HG03159 (cell line): Measurements from ENCODE around the gene MAN1C1.
A peak's percentile ranks its signal among the peaks of the same experiment; 100 is the strongest.

Experiments used
- ATAC-seq: cut with Tn5 transposase; IDR thresholded peaks from one replicate; pipeline ENCODE4 v1.9.1; 2021; ENCODE audit warnings: mild to moderate bottlenecking, moderate library complexity; ENCODE audit not compliant: unreplicated experiment

MAN1C1 gene

DNA sequence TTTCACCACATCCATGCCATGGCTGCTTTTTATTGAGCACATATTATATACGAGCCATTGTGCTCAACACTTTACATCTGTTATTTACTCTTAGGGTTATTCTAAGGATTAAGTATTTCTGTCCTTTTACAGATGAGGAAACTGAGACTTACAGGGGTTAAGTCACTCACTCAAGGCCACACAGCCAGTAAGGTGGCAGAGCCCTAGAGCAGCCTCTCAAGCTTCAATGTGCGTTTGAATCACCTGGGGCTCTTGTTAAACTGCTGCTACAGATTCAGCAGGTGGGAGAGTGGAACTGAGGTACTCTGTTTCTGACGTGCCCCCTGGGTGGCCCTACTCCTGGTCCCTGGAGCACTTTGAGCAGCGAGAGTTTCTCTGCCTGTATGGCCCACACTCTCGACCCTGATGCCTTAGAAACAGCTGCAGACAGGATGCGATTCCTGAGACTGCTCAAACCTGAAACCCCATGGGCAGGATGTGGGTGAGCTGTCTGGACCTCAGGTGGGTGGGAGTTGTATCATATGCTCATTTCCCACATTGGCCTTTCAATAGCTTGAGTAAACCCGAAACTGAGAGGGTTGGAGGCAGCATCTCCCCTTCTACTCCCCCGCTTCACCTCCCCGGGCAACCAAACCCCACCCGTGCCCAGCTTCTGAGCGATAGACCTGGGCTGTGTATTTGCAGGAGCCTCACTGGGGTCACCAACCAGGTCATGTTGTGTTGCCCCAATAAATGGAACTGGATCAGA is 59.3 kb downstream of the MAN1C1 start:
- ATAC-seq: peak; percentile 94

DNA sequence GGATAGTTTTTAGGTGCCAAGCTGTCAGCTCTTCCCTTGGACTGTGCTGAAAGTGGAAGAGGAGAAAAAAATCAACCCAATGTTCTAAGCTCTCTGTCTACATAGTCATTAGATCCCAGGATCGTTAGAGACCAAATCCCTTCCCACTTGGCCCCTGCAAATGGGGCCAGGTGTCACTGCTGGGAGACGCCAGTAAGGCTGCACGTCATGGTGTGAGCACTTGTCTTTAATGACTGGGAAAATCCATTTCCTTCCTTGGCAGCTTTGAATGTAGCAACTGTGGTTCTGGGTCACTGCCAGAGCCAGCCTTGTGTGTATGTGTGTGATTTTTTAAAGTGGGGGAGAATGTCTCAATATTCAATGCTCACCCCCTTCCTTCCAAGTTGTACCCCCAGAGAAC is 59.9 kb downstream of the MAN1C1 start:
- ATAC-seq: no peak

DNA sequence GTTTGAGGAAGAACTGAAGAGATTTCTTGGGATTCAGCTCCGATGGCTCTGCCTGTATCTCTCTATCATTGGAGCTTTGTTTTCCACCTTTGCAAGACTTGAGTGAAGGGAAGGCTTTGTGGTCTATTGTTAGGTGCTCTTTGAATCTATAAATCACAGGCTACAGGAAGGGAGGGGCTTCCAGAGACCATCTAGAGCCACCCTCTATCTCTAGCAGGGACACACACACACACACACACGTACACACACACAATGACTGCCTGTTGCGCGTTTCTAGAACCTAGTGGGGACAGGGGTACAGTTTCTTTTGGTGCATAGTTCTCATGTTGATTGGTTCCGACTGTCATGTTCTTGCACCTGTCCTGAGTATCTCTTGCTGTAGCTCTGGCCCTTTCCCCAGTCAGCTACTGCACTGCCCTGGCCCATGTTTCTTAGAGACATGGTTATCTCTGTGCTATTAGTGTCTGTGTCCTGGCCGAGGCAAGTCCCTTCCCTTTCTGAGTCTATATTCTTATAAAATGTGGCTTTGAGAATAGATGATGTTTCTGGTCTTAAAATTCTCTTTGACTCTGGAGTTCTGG is 60.7 kb downstream of the MAN1C1 start:
- no peak for ATAC-seq

DNA sequence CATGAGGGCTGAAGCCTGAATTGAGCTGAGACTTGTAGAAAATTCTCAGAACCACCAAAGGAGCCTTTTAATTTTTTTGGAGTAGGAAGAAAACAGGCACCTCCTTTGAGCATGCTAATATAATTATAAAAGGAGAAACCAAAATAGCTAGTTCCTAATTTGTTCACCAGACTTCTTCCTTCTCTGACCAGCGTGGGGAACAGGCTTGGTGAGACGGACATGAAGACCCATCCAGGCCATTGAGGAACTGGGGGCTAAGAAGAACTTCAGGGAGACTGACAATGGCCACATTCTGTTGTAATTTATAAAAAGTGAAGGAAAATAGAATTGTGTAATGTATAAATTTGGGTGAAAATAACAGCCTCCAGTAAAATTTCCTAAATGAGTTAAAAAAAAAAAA is 62.6 kb downstream of the MAN1C1 start:
- ATAC-seq: no peak

DNA sequence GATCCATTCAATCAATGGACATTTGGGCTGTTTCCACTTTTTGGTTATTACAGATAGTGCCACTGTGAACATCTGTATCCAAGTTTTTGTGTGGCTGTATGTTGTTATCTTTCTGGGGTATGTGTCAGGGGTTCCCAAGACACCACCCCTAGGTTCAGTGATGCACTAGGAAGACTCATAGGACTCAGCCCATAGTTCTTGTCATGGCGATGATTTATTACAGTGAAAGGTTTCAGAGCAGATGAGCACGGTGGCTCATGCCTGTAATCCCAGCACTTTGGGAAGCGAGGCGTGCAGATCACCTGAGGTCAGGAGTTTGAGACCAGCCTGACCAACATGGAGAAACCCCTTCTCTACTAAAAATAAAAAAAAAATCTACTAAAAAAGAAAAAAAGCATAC is 64.1 kb downstream of the MAN1C1 start:
- ATAC-seq: no peak

DNA sequence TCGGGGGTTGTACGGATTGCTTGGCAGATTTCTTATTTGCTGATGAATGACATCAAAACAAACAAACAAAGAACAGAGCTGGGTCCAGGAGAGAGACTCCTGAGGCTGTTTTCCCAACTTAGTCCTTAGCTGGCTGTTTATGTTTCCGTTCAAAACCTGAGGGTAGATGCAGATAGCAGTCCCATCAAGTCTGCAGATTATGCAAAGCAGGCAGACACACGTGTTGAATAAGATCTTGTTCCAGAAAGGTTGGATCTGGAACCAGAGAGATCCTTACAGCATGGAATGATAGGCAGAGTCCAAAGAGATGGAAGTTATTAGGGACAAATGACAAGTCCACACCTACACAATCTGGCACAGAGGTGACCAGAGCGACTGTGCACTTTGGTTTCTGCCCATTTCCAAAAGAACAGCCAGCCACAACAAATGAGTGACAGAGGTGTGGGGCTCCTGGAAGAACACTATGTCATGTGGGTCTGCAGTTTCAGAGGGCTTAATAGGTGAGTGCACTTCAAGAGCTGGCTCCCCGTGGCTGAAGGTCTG is 65.5 kb downstream of the MAN1C1 start:
- ATAC-seq: no peak

DNA sequence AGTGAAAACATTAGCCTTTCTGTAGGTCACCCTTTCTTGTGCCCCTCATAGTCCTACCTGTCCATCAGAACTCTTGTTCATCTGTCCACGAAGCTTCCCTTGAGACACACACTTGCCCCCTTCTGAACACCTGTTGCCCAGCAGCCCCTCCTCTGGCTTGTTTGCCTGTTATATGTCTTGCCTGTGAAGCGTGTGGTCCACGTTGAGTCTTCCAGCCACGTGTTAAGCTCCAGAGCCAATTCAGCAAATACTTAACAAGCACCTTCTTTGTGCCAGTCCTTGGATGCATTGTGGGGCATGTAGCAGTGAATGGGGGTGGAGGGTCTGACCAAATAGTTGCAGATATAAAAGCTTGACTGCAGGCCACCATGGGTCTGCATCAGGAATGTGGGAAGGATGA is 66.6 kb downstream of the MAN1C1 start:
- ATAC-seq: no peak

DNA sequence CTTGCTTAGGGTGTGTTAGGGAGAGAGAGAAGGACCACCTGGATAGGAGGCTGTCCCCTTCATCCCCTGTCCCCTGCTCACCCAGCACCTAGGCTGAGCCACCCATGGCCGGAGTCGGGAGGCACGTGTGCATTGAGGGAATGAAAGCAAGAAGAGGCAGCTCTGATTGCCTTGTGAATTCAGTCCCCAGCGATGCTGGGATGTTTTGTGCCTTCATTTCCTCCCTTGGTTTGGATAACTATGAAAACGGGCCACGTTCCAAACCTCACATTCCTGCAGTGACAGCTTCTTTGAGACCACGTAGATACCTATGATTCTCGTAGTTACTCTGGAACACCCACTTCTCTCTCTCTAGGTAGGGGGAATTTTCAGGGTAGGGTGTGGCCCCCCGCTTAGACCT is 67.1 kb downstream of the MAN1C1 start:
- no peak for ATAC-seq

DNA sequence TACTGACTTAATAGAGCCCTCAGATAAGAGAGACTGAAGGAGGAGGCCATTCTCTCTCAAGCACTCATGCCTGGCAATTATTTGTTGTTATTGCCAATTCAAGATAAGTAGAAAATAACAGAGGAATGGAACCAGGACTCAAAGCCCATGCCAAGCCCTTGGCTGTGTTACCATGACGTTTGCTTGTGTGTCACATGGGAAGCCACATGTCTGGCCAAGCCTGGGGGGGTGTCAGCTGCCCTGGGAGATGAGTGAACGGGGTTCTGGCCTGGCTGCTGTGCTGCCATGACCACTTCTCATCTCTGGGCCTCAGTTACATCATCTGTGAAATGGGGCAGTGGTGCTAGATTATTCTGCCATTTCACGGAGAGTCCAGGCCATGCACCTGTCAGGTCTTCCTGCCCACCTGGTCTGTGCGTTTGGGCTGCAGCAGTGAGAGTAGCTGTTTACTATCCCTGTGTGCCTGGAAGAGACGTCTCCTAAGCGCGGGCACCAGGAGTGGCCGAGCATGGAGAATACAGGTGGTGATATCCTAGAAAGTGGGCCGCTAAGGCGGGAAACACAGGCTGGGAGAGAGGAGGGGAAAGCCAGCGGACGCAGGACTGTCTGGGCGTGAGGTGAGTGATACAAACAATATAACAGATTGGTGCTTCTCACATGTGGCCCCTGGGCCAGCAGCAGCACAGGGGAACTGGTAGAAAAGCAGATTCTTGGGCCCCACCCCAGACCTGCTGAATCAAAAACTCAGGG is 67.8 kb downstream of the MAN1C1 start:
- ATAC-seq: no peak

DNA sequence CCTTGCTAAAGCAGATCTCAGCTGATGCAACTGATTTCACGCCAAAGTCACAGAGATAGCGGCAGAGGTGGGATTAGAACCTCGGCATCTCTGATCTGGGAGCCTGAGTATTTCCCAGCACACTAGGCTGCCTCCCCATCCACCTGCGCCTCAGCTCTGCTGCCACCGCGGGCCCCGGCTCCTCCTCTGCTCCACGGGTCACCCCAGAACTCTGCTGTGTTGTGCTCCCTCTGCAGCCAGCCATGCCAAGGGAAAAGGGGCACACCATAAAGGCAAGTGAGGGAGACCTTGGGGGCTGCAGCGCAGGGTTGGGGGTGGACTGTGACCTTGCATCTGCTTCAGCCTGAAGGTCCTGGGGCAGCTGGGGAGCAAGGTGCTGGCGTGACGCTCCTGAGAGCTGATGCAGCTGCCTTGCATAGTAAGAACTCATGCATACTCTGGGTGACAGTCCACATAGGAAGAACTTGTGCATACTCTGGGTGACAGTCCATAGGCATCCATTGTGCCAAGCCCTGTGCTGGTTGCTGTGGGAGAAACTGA is 68.7 kb downstream of the MAN1C1 start:
- no peak for ATAC-seq

DNA sequence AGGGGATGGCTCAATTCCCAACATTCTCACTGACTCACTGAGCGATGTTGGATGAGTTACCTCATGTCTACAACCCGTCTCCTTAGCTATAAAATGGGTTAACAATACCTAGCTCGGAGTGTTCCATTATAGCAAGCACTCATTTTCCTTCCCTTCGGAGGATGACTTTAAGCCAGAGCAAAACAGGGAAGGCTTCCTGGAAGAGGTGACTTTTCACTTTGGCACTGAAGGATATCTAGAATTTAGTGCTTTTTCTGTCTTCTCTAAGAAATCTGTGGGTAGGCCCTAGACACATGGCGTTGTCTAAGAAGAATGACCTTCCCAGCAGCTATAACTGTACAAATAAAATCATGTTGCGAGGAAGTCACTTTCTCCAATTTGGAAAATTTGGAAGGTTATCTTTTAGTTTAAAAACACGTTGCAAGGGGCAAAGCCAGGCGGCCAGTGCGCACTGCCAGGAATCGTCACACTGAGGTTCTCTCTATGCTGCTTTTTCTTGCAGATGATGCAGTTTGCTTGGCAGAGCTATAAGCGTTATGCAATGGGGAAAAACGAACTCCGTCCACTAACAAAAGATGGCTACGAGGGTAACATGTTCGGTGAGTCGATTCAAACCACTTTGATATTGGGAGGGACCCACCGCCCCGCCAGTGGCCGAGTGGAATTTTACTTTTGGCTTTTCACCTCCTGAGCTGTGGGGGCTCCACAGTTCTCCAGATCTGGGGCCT is 69.5 kb downstream of the MAN1C1 start:
- ATAC-seq: no peak

DNA sequence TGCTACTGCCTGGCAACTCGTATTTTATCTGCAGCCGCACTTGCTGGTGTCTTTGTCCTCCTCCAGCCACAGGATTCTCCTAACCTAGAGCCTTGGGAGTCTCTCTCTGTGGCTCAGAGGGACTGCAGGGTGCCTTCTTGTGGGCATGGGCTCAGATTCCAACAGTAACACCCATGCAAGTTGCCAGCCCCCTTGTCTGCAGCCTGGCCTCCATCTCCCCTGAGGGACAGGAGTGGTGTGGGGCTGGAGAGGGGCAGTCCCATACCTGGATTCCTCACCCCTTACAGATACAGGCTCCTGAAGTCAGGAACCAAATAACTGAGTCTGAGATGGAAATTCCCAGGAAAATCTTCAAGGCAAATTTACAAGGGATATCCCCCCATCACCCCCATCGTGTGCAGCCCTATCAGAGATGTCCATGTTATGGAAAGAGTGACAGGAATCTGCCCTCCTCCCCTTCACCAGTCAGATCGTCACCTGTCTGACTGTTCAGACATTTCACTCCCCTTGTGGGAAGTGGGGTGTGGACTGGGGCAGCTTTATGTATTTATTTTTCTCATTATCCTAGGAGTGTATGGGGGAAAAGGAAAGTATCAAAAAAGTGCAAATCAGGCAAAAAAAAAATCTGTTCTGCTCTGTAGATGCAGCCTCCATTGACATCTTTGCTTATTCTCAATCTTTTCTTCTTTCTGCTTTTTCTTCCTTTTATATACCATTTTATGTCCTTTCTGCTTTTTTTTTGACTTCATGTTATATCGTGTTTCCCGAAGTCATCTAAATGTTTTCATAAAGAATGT is 70.8 kb downstream of the MAN1C1 start:
- no peak for ATAC-seq

DNA sequence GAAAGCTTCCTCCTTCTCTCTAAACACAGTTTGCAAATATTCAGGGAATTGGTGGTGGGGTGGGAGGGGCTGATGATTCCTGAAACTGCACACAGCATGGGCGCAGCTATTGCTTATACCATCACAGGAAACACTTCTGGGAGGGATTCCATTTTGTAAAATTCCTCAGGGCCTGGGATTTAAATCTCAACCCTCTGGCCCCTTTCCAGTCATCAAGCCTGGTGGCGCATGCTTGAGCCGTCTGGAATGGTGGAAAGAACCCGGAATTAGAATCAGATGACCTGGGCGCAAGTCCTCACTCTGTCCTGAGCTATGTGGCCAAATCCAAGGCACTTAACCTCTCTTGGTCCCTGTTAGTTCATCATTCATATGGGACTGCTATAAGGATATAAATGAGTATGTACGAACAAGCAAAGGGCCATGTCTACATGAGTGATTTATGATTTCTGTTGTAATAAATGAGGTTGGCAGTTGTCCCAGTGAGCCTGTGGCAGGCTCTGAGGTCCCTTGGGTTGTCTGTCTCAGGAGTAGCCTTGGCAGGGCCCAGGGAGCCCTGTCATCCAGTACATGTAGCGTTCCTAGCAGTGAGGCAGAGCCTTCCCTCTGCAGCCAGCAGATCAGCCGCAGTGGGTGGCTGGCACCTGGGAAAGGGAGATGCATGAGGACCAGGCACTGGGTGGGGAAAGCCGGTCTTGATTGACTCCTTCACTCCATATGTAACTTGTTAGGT is 72.0 kb downstream of the MAN1C1 start:
- no peak for ATAC-seq

DNA sequence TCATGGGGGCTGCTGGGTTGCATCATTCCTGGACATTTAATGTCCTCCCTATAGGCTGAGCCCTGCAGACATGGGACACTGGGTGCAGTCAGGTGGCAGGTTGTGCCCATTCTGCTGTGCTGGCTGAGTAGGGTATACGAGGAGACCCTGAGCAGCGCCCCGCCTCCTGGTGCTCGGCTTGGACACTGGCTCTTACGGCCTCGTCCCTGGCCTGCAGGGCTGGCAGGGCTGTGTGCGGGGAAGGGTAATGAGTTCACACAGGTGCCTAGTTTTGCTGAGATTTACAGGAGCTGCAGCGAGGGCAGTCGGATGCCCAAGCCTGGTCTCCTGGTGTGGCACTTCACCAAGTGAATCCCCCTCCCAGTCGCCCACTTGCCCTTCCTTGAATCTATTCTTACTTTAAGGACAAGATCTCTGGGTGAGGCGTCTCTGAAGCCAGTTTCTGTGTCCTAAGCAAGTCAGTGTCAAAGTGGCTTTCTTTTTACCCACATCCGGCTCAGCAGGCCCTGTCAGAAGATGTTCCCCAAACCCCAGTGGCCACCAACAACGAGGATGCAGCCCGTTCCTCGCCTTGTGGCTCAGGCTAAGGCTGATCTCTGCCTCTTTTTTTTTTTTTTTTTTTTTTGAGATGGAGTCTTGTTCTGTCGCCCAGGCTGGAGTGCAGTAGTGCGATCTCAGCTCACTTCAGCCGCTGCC is 73.2 kb downstream of the MAN1C1 start:
- ATAC-seq: no peak

DNA sequence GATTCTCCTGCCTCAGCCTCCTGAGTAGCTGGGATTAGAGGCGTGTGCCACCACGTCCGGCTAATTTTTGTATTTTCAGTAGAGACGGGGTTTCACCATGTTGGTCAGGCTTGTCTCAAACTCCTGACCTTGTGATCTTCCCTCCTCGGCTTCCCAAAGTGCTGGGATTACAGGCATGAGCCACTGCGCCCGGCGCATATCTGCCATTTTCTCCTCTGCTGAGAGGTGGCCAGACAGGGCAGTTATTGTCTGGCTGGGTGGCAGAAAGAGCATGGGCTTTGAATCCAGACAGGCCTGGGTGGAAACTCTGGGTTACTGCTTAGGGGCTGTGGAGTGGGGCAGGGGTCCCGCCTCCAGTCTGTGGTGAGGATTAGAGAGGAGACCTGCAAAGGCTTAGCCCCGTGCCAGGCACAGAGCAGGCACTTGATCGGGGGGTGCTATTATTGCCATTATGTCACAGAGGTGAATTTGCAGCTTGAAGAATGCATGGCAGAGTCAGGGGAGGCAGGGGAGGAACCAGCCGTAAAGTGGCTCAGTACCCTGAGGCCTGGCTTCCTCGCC is 73.9 kb downstream of the MAN1C1 start:
- no peak for ATAC-seq

DNA sequence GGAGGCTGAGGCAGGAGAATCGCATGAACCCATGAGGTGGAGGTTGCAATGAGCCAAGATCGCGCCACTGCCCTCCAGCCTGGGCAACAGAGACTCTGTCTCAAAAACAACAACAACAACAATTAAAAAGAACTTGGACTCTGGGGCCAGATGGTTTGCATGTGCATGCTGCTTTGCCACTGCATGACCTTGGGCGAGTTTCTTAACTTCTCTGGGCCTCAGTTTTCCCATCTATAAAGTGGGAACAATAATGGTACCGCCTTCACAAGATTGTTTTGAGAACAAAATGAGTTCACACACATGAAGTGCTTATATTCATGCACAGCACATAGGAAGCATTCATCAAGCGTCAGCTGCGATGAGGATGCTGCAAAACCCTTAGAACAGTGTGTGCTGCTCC is 74.6 kb downstream of the MAN1C1 start:
- ATAC-seq: no peak

DNA sequence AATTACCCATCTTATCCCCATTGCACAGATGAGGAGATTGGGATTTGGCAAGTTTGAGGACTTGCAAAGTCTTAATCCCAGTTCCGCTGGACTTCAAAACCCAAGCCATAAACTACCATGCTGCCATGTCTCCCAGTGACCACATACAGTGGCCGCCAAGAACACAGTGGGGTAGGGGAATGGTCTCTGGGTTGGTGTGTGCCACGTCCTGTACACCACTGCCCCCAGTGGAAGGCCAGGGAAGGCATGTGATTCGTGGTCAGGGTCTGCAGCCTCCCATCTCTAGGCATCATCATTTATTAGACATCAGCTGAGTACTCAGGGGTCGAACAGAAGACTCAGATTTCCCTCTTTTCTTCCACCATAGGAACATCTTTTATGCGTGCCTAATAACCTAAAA is 76.0 kb downstream of the MAN1C1 start:
- no peak for ATAC-seq

DNA sequence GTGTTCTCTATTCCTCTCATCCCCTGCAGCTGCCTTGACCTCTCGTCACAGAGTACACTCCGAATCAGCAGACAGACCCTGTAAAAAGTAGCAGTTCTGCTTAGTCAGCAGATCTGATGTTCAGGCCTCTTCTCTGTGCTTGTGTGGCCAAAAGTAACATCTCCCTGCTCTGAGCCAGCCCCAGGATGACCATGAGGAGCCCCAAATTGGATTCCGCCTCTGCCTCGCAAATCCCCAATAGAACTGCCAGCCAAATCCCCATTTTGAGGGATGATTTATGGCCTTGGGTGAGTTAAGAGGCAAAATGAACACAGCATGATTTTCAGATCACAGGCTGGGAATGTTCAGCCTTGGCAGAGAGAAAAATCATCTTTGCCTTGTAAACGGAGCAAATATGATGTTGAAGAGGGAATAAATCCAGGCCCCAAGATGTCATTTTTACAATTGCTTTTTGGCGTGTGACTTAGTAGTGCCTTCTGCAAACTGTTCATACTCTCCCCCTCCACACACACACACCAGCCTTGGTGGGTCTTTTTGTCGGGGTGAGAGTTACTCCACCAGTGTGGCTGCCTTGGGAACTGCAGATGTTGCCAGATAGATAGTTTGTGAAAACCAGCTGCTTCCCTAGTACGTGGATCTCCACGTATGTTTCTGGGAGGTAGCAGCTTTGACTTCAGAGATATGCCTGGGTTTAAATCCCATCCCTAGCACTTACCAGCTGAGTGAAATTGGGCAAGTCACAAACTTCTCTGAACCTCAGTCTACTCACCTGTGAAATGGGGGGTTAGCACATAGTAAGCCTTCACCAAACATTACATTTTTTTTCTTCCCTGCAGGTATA is 77.8 kb downstream of the MAN1C1 start:
- no peak for ATAC-seq
